Right lobe of liver (tissue), 4 donors: ENCODE measurements around the gene OR2T3.
"Not testable (repeated sequence)": the region's sequence is repeated elsewhere in the genome, so short reads cannot be mapped to it uniquely, and the experiment has no call there.

Experiments
- POLR2A ChIP-seq: fragments of 450-650 bp; IDR thresholded peaks from one replicate; pipeline ENCODE4 v1.6.1; 2017; ENCODE audit warnings: antibody characterized with exemption, mild to moderate bottlenecking
- TF ChIP-seq, protein P1 (sequence below), 4 donors: fragments of 200-600 bp in 3 of 4; fragments of 450-650 bp in 1 of 4; IDR thresholded peaks; one replicate each; pipeline versions ENCODE4 v1.5.1 to v1.8.0; 2016 to 2022; ENCODE audit warnings: antibody characterized with exemption in 4 of 4, mild to moderate bottlenecking in 2 of 4
- donor health status: DM: no; HTN: no; CAD: no.
- donor health status: DM: no; HTN: no; CAD: no.
- donor health status: DM: no; HTN: yes; CAD: no.

DNA sequence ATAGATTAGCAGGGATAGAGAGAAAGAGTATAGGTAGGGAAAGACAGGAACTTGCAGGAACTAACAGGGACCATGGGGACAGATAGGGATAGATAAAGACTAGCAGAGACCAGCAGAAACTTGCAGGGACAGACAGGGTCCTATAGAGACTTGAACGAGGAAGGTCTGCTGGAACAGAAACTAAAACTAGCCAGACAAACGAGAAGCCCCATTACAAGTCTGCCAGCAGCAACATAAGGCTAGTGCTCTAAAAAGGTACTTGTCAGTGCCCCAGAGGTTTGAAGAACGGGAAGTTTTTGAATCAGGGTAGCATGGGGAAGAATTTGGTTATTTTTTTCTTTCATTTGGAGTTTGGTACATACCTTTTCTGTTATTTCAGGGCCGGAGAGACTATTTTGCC, 41.0 kb upstream of the OR2T3 start:
- TF ChIP-seq, protein P1, sequence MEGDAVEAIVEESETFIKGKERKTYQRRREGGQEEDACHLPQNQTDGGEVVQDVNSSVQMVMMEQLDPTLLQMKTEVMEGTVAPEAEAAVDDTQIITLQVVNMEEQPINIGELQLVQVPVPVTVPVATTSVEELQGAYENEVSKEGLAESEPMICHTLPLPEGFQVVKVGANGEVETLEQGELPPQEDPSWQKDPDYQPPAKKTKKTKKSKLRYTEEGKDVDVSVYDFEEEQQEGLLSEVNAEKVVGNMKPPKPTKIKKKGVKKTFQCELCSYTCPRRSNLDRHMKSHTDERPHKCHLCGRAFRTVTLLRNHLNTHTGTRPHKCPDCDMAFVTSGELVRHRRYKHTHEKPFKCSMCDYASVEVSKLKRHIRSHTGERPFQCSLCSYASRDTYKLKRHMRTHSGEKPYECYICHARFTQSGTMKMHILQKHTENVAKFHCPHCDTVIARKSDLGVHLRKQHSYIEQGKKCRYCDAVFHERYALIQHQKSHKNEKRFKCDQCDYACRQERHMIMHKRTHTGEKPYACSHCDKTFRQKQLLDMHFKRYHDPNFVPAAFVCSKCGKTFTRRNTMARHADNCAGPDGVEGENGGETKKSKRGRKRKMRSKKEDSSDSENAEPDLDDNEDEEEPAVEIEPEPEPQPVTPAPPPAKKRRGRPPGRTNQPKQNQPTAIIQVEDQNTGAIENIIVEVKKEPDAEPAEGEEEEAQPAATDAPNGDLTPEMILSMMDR (IDR thresholded peaks at IDR 0.05): not testable (repeated sequence)
- not testable (repeated sequence) for TF ChIP-seq POLR2A
